Endothelial cell of umbilical vein (primary cell): Measurements from ENCODE around the gene BACH2.

Experiments used
- CTCF ChIP-seq, 2 donors: IDR thresholded peaks; 1 replicate in 1 of 2; 2 replicates in 1 of 2; pipeline ENCODE4 v1.5.1; 2011; ENCODE audit warnings: low read length in 2 of 2, mild to moderate bottlenecking in 2 of 2, moderate library complexity in 2 of 2, control low read depth in 1 of 2, inconsistent platforms in 1 of 2, low read depth in 1 of 2; ENCODE audit not compliant: insufficient read depth in 1 of 2; ENCODE audit errors: extremely low read depth in 1 of 2
- EZH2 ChIP-seq: IDR thresholded peaks from 2 replicates; pipeline ENCODE4 v1.6.1; 2012; ENCODE audit warnings: borderline replicate concordance, low read depth, mild to moderate bottlenecking, moderate library complexity, low read length, inconsistent platforms; ENCODE audit not compliant: severe bottlenecking
- MYC ChIP-seq: IDR thresholded peaks from one replicate; pipeline ENCODE4 v1.6.1; 2011; ENCODE audit warnings: mild to moderate bottlenecking, low read depth, low read length

DNA sequence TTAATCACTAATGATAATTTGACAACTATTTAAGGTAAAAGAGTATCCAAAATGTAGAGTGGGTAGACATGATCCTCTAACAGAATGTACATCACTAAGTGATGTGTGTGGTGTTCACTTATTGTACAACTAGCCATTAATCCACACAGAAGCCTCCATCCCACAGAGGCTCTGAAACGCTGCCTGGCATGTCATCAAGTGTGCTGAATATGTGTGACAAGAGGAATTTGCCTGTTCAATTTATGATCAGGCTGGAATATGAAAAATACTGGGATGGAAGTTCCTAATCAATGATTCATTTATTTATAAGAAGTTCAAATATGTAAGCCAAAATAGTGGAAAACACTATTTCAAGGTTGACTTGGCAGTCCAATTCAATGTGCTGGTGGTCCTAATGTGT, 72.4 kb downstream of the BACH2 start:
- TF ChIP-seq MYC (no peak), CTCF (IDR thresholded peaks at IDR 0.05; ENCODE audit: extremely low read depth in 1 of 2, insufficient read depth in 1 of 2, low read depth in 1 of 2, low read length in 2 of 2) (no peak), EZH2 (no peak)
